K562 (cell line): ENCODE measurements around the gene ZNF384. TPM values are rescaled to one million over a fixed set of nuclear protein-coding genes. Genes with fewer than 3 reads are reported as not detected.

Experiments
- ASH1L ChIP-seq: fragments of 450-650 bp; IDR thresholded peaks from 2 replicates; pipeline ENCODE4 v1.6.1; 2018; ENCODE audit warnings: borderline replicate concordance, mild to moderate bottlenecking, low read depth; ENCODE audit not compliant: partially characterized antibody
- COPS2 ChIP-seq: fragments of 450-650 bp; conservative IDR thresholded peaks from 2 replicates; pipeline ENCODE4 v1.6.1; 2016; ENCODE audit warnings: mild to moderate bottlenecking, moderate library complexity
- CREB3 ChIP-seq: fragments of 450-650 bp; conservative IDR thresholded peaks from 2 replicates; pipeline ENCODE4 v1.6.1; 2016; ENCODE audit warnings: missing genetic modification characterization, low read depth, mild to moderate bottlenecking, missing compliant biosample characterization, moderate library complexity
- E2F4 ChIP-seq: sonication (generic); formaldehyde crosslinking; IDR thresholded peaks from 2 replicates; pipeline ENCODE4 v1.8.0; 2022; ENCODE audit warnings: mild to moderate bottlenecking, low read depth, missing genetic modification reagents
- FIP1L1 ChIP-seq: fragments of 200-400 bp; formaldehyde crosslinking; IDR thresholded peaks from 2 replicates; pipeline ENCODE4 v1.6.1; 2018; ENCODE audit warnings: mild to moderate bottlenecking, low read depth, low read length; ENCODE audit not compliant: poor library complexity, severe bottlenecking
- HDAC2 ChIP-seq: fragments of 450-650 bp; IDR thresholded peaks from 2 replicates; pipeline ENCODE4 v1.6.1; 2016; ENCODE audit warnings: mild to moderate bottlenecking
- MAFG ChIP-seq: fragments of 450-650 bp; conservative IDR thresholded peaks from 2 replicates; pipeline ENCODE4 v1.6.1; 2016; ENCODE audit warnings: missing genetic modification characterization, missing compliant biosample characterization
- NFYB ChIP-seq: IDR thresholded peaks from 2 replicates; pipeline ENCODE4 v1.6.1; 2011; ENCODE audit warnings: mild to moderate bottlenecking, moderate library complexity; ENCODE audit not compliant: insufficient read length; ENCODE audit errors: extremely low read depth
- TBL1XR1 ChIP-seq, 2 experiments: IDR thresholded peaks; 2 replicates each; pipeline ENCODE4 v1.6.1; 2012; ENCODE audit warnings: improper control_type of control experiment in 2 of 2, low read length in 2 of 2, mild to moderate bottlenecking in 1 of 2
- TFE3 ChIP-seq: fragments of 450-650 bp; formaldehyde crosslinking; IDR thresholded peaks from 2 replicates; pipeline ENCODE4 v1.4.0; 2020; ENCODE audit warnings: mild to moderate bottlenecking, mixed read lengths
- THAP12 ChIP-seq: fragments of 250-450 bp; sonication (Bioruptor Pico); IDR thresholded peaks from 2 replicates; pipeline ENCODE4 v1.9.0; 2021; ENCODE audit warnings: mild to moderate bottlenecking, inconsistent platforms
- ZBTB34 ChIP-seq: fragments of 250-450 bp; sonication (Bioruptor Pico); IDR thresholded peaks from 2 replicates; pipeline ENCODE4 v1.8.0; 2021; ENCODE audit warnings: mild to moderate bottlenecking, moderate library complexity
- ZBTB43 ChIP-seq: sonication (generic); formaldehyde crosslinking; IDR thresholded peaks from 2 replicates; pipeline ENCODE4 v1.8.0; 2023; ENCODE audit warnings: mild to moderate bottlenecking, missing genetic modification reagents
- ZNF12 ChIP-seq: sonication (generic); formaldehyde crosslinking; IDR thresholded peaks from 2 replicates; pipeline ENCODE4 v1.4.0; 2020; ENCODE audit warnings: mild to moderate bottlenecking, missing genetic modification reagents
- ZNF184 ChIP-seq: sonication (generic); formaldehyde crosslinking; IDR thresholded peaks from 2 replicates; pipeline ENCODE4 v1.5.0; 2020; ENCODE audit warnings: missing genetic modification reagents
- ZNF584 ChIP-seq: fragments of 200-800 bp; sonication (Bioruptor generic); IDR thresholded peaks from 2 replicates; pipeline ENCODE4 v1.6.1; 2016; ENCODE audit warnings: low read depth, mild to moderate bottlenecking, missing genetic modification characterization, missing compliant biosample characterization
- polyA plus RNA-seq, 8 experiments: library from polyadenylated mRNA; depleted of rRNA in 4 of 8; stranded (reverse) in 5 of 8; unstranded in 3 of 8; fragments of >200 nt; fragmentation: Nextera tagmentation in 2 of 8; fragmentation: Illumina TruSeq in 1 of 8; extraction: Ambion mirVana in 2 of 8; extraction: Trizol in 1 of 8; gene quantifications; 2 replicates each; pipeline versions ENCODE4 v1.2.1 to v1.2.3, GENCODE V29; 2011 to 2014; ENCODE audit warnings: inconsistent platforms in 1 of 8, missing spikeins in 1 of 8
- total RNA-seq, 7 experiments: library from RNA; depleted of rRNA in 6 of 7; stranded (reverse); fragments of >200 nt in 6 of 7; fragmentation: Illumina TruSeq in 2 of 7; extraction: Trizol in 2 of 7; gene quantifications; 2 replicates each; pipeline versions ENCODE4 v1.2.1 to v1.2.3, GENCODE V29; 2011 to 2021; ENCODE audit warnings: low replicate concordance in 1 of 7

ZNF384 gene
- total and polyA plus RNA-seq, 9 of the 15 experiments (the other 6 are each of a cell fraction or from before 2014, with no cell fraction given): 0.36 to 64.8 (median 21.3) TPM

GRCh38 chr12:6662906-6663742 is 26.1 kb downstream of the ZNF384 start, which contains the start of gene ING4 (continued):
- TF ChIP-seq CREB3 (tag) (0 out of 2 replicates have a peak, but pooled peaks have one; percentile 56), ASH1L (peak; percentile 93), HDAC2 (peak; percentile 61), ZBTB34 (CRISPR knock-in tag) (no peak), FIP1L1 (no peak), MAFG (tag) (no peak), TBL1XR1 (IDR thresholded peaks at IDR 0.05; ENCODE audit: low read length in 2 of 2) (peak in 1 of 2 experiments; percentile 92; a peak in 2 of 4 replicates), ZNF184 (CRISPR knock-in tag) (no peak), ZNF12 (CRISPR knock-in tag) (no peak), NFYB (no peak), COPS2 (no peak), E2F4 (CRISPR knock-in tag) (no peak), ZBTB43 (no peak), TFE3 (CRISPR knock-in tag) (no peak), THAP12 (CRISPR knock-in tag) (no peak), ZNF584 (CRISPR knock-in tag) (peak; percentile 78)
